A549 (cell line): ENCODE data around the gene POLR1F. TPM values are rescaled to one million over a fixed set of nuclear protein-coding genes. Genes with fewer than 3 reads are reported as not detected.

ENCODE experiments used
- ATAC-seq, 2 experiments: fragments of 200-7000 bp in 1 of 2; fragments of >200 bp in 1 of 2; cut with Nextera tagmentation in 1 of 2; cut with Tn5 transposase in 1 of 2; 3 replicates each; pipeline versions ENCODE4 v1.8.0 to v1.9.1; 2018 to 2020; ENCODE audit warnings: mild to moderate bottlenecking in 1 of 2, moderate library complexity in 1 of 2
- CTCF ChIA-PET: fragments of 300-600 bp; sonication (Branson Sonifier 250); formaldehyde crosslinking; extraction: SDS; loops from one replicate; lab custom pipeline; 2021; ENCODE audit warnings: antibody characterized with exemption, inconsistent platforms; lab: Yijun Ruan, JAX
- POLR2A ChIA-PET: fragments of 350-600 bp; formaldehyde crosslinking; extraction: SDS; loops from one replicate; lab custom pipeline; 2021; ENCODE audit warnings: antibody characterized with exemption, inconsistent platforms; lab: Yijun Ruan, JAX
- DNase-seq, 2 experiments: peaks; one replicate each; pipeline versions ENCODE4 v3.0.0 to v3.0.0-alpha.2; 2011 to 2016; ENCODE audit warnings: low read depth in 1 of 2, low spot score in 1 of 2
- FAIRE-seq: peaks from 2 replicates; lab custom pipeline; 2011; peaks lifted over from hg19 to GRCh38; lab: Jason Lieb, UNC
- H3K27ac ChIP-seq, 2 experiments: fragments of >200 bp; sonication (Bioruptor Twin); formaldehyde crosslinking; 3 replicates each; pipeline ENCODE4 v1.5.1; 2016 to 2017
- H3K4me1 ChIP-seq: fragments of >200 bp; sonication (Bioruptor Twin); formaldehyde crosslinking; 3 replicates; pipeline ENCODE4 v1.6.1; 2016
- H3K4me2 ChIP-seq: fragments of >200 bp; sonication (Bioruptor Twin); formaldehyde crosslinking; 3 replicates; pipeline ENCODE4 v1.6.1; 2016
- H3K4me3 ChIP-seq: fragments of >200 bp; sonication (Bioruptor Twin); formaldehyde crosslinking; 3 replicates; pipeline ENCODE4 v1.5.1; 2016
- H3K9me3 ChIP-seq: fragments of >200 bp; sonication (Bioruptor Twin); formaldehyde crosslinking; 3 replicates; pipeline ENCODE4 v1.6.1; 2016
- CBX2 ChIP-seq: fragments of 200-600 bp; sonication (generic); IDR thresholded peaks from 2 replicates; pipeline ENCODE4 v1.6.1; 2016; ENCODE audit warnings: low read depth, mild to moderate bottlenecking, borderline replicate concordance
- CEBPB ChIP-seq, 2 experiments: fragments of >200 bp in 1 of 2; sonication (Bioruptor Twin) in 1 of 2; formaldehyde crosslinking in 1 of 2; IDR thresholded peaks; 2 replicates each; pipeline ENCODE4 v1.6.1; 2012 to 2016
- CHD2 ChIP-seq: fragments of 150-350 bp; IDR thresholded peaks from 2 replicates; pipeline ENCODE4 v1.6.1; 2014; ENCODE audit warnings: low read length; ENCODE audit not compliant: partially characterized antibody
- ESRRA ChIP-seq: fragments of 150-350 bp; IDR thresholded peaks from 2 replicates; pipeline ENCODE4 v1.6.1; 2014; ENCODE audit warnings: mild to moderate bottlenecking, low read length, borderline replicate concordance
- FOSB ChIP-seq: fragments of 250-450 bp; sonication (Bioruptor Pico); IDR thresholded peaks from 2 replicates; pipeline ENCODE4 v1.5.0; 2020; ENCODE audit warnings: mild to moderate bottlenecking, moderate library complexity
- GATA3 ChIP-seq: IDR thresholded peaks from 2 replicates; pipeline ENCODE4 v1.6.1; 2012; ENCODE audit warnings: borderline replicate concordance
- HDAC2 ChIP-seq: fragments of 200-600 bp; sonication (generic); IDR thresholded peaks from 2 replicates; pipeline ENCODE4 v1.6.1; 2016
- HOXB13 ChIP-seq: fragments of 250-450 bp; sonication (Bioruptor Pico); IDR thresholded peaks from 2 replicates; pipeline ENCODE4 v1.5.0; 2020; ENCODE audit warnings: low read depth, mild to moderate bottlenecking, moderate library complexity
- KDM1A ChIP-seq: fragments of 200-600 bp; sonication (generic); IDR thresholded peaks from 2 replicates; pipeline ENCODE4 v1.6.1; 2016; ENCODE audit warnings: low read depth, mild to moderate bottlenecking
- MYC ChIP-seq: IDR thresholded peaks from 2 replicates; pipeline ENCODE4 v1.6.1; 2012; ENCODE audit warnings: mild to moderate bottlenecking, inconsistent platforms, low read length, improper control_type of control experiment, borderline replicate concordance
- NR3C1 ChIP-seq: fragments of >200 bp; sonication (Bioruptor Twin); formaldehyde crosslinking; IDR thresholded peaks from 3 replicates; pipeline ENCODE4 v1.6.1; 2017
- PHF8 ChIP-seq: fragments of 200-600 bp; sonication (generic); IDR thresholded peaks from 2 replicates; pipeline ENCODE4 v1.6.1; 2016; ENCODE audit warnings: low read depth, mild to moderate bottlenecking, antibody characterized with exemption, moderate library complexity, borderline replicate concordance
- POLR2A ChIP-seq: IDR thresholded peaks from 2 replicates; pipeline ENCODE4 v1.6.1; 2012; ENCODE audit warnings: mild to moderate bottlenecking, low read length
- POLR2AphosphoS2 ChIP-seq: conservative IDR thresholded peaks from 2 replicates; pipeline ENCODE4 v1.6.1; 2012; ENCODE audit warnings: low read length, improper control_type of control experiment, inconsistent platforms
- RAD21 ChIP-seq, 2 experiments: fragments of >200 bp in 1 of 2; sonication (Bioruptor Twin) in 1 of 2; formaldehyde crosslinking in 1 of 2; IDR thresholded peaks in 1 of 2; conservative IDR thresholded peaks in 1 of 2; 2 replicates in 1 of 2; 3 replicates in 1 of 2; pipeline ENCODE4 v1.6.1; 2012 to 2018; ENCODE audit warnings: inconsistent platforms in 1 of 2
- SMC3 ChIP-seq: fragments of >200 bp; sonication (Bioruptor Twin); formaldehyde crosslinking; IDR thresholded peaks from 3 replicates; pipeline ENCODE4 v1.6.1; 2018; ENCODE audit warnings: inconsistent platforms
- TP53 ChIP-seq: fragments of 250-450 bp; sonication (Bioruptor Pico); IDR thresholded peaks from 2 replicates; pipeline ENCODE4 v1.5.0; 2021; ENCODE audit warnings: mild to moderate bottlenecking, moderate library complexity
- ZC3H11A ChIP-seq: fragments of 450-650 bp; IDR thresholded peaks from 2 replicates; pipeline ENCODE4 v1.6.1; 2014; ENCODE audit warnings: antibody characterized with exemption, mild to moderate bottlenecking
- whole genome bisulfite sequencing: methylation state at CpG from one replicate; pipeline ENCODE4 v1.1.6; 2017; ENCODE audit errors: missing lambda C conversion rate; 5-methylcytosine and 5-hydroxymethylcytosine counted together
- polyA plus RNA-seq, 4 experiments: library from polyadenylated mRNA; depleted of rRNA in 3 of 4; stranded (reverse); fragments of >200 nt; fragmentation: RNase III in 1 of 4; extraction: RNeasy Plus Mini Kit Qiagen cat#74134 plus additional on column Dnase treatment in 1 of 4; gene quantifications; 2 replicates in 3 of 4; 3 replicates in 1 of 4; pipeline ENCODE4 v1.2.3, GENCODE V29; 2011 to 2017
- TF ChIP-seq, protein P1 (sequence below): IDR thresholded peaks from 2 replicates; pipeline ENCODE4 v1.6.1; 2012
- TF ChIP-seq, protein P2 (sequence below): fragments of 150-350 bp; IDR thresholded peaks from 2 replicates; pipeline ENCODE4 v1.6.1; 2014; ENCODE audit warnings: low read depth, mild to moderate bottlenecking, low read length
- TF ChIP-seq, protein P3 (sequence below): fragments of 450-650 bp; IDR thresholded peaks from 2 replicates; pipeline ENCODE4 v1.6.1; 2014; ENCODE audit warnings: antibody characterized with exemption
- TF ChIP-seq, protein P4 (sequence below): IDR thresholded peaks from 2 replicates; pipeline ENCODE4 v1.6.1; 2012; ENCODE audit warnings: low read depth, borderline replicate concordance
- TF ChIP-seq, protein P5 (sequence below): fragments of >200 bp; sonication (Bioruptor Twin); formaldehyde crosslinking; IDR thresholded peaks from 3 replicates; pipeline ENCODE4 v1.6.1; 2016
- TF ChIP-seq, protein P6 (sequence below): fragments of 250-450 bp; sonication (Bioruptor Pico); IDR thresholded peaks from 2 replicates; pipeline ENCODE4 v1.5.0; 2021; ENCODE audit warnings: mild to moderate bottlenecking, moderate library complexity, borderline replicate concordance

The POLR1F gene
- polyA plus RNA-seq, 2 of the 4 experiments (the other 2 are of a cell fraction): 11.8 to 33.9 TPM

DNA sequence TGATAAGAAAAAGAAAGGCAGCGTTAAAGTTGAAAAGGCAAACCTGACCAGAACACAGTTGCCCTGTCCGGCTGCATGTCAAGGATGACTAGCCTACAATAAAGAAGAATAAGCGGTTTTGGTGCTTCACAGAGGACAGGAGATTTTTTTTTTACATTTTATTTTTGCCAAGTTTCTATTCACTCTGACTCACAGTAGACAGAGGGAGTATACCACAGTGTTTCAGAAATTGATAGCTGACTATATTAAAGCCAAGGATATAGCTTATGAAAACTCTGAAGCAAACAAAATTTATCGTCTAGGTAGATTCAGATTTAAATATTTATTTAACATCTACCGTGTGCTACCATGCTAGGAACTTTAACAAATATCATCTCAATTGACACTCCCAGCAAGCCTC is 16.9 kb upstream of the POLR1F start:
- Histone ChIP-seq H3K4me1 (no peaks in the 10 kb centered on the region), H3K4me2 (no peak overlapping the region), H3K27ac (no peak overlapping the region), H3K4me3 (no peak overlapping the region), H3K9me3 (no peaks in the 10 kb centered on the region)
- ChIA-PET CTCF (interaction anchor here (0.8 to 1.8 kb wide), 3 partner anchors 9 to 873 kb away, joined by 3 to 7 read pairs (median 3); no protein-coding TSS in a partner anchor), POLR2A (interaction anchor here (1.0 kb wide), 1 partner anchor 17 kb away, joined by 3 read pairs; the partner anchor contains the start of gene POLR1F)
- TF ChIP-seq GATA3: no peak
- TF ChIP-seq ESRRA: no peak
- TF ChIP-seq, protein P1, sequence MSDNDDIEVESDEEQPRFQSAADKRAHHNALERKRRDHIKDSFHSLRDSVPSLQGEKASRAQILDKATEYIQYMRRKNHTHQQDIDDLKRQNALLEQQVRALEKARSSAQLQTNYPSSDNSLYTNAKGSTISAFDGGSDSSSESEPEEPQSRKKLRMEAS: no peak
- no peak for TF ChIP-seq POLR2A
- TF ChIP-seq CHD2: no peak
- TF ChIP-seq, protein P2, sequence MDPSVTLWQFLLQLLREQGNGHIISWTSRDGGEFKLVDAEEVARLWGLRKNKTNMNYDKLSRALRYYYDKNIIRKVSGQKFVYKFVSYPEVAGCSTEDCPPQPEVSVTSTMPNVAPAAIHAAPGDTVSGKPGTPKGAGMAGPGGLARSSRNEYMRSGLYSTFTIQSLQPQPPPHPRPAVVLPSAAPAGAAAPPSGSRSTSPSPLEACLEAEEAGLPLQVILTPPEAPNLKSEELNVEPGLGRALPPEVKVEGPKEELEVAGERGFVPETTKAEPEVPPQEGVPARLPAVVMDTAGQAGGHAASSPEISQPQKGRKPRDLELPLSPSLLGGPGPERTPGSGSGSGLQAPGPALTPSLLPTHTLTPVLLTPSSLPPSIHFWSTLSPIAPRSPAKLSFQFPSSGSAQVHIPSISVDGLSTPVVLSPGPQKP: no peak
- TF ChIP-seq FOSB (CRISPR knock-in tag): no peak
- TF ChIP-seq HDAC2: no peak
- TF ChIP-seq PHF8: no peak
- no peak for TF ChIP-seq CBX2
- no peak for TF ChIP-seq CEBPB (IDR thresholded peaks at IDR 0.05)
- no peak for TF ChIP-seq POLR2AphosphoS2
- no peak for TF ChIP-seq KDM1A
- TF ChIP-seq, protein P3, sequence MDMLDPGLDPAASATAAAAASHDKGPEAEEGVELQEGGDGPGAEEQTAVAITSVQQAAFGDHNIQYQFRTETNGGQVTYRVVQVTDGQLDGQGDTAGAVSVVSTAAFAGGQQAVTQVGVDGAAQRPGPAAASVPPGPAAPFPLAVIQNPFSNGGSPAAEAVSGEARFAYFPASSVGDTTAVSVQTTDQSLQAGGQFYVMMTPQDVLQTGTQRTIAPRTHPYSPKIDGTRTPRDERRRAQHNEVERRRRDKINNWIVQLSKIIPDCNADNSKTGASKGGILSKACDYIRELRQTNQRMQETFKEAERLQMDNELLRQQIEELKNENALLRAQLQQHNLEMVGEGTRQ: no peak
- no peak for TF ChIP-seq SMC3
- TF ChIP-seq, protein P4, sequence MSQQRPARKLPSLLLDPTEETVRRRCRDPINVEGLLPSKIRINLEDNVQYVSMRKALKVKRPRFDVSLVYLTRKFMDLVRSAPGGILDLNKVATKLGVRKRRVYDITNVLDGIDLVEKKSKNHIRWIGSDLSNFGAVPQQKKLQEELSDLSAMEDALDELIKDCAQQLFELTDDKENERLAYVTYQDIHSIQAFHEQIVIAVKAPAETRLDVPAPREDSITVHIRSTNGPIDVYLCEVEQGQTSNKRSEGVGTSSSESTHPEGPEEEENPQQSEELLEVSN: no peak
- TF ChIP-seq TP53 (CRISPR knock-in tag): no peak
- no peak for TF ChIP-seq HOXB13 (CRISPR knock-in tag)
- TF ChIP-seq RAD21 (conservative IDR thresholded peaks at IDR 0.05 in 1 of 2, IDR thresholded peaks at IDR 0.05 in 1 of 2): no peak
- ATAC-seq (no peak), FAIRE-seq (no peak), DNase-seq (no peak)
- 50% methylated on average over 5 of the region's 5 CpGs for WGBS

DNA sequence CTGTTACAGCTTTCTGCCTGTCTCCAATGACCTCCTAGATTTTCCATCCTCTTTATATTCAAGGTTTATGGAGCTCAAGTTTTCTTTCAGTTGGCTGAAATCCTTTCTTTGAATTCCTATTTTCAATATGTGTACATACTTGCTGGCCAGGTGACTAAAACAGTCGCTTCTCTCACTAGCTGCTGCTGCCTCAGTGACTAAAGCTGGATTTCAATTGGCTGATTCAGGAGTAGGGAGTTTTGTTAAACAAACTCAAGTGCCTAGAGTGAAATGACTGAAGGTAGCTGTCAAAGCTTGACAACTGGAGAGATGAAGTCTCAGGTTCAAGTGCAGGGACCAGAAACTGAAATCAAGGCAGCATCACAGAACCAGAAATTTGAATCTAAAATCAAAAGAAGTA is 6.7 kb upstream of the POLR1F start:
- FAIRE-seq: no peak
- POLR2A ChIA-PET: no interaction called here
- no peak overlapping the region for H3K4me2 ChIP-seq
- CTCF ChIA-PET: interaction anchor here (0.6 to 11.6 kb wide), 5 partner anchors 18 to 882 kb away, joined by 3 to 243 read pairs (median 4); no protein-coding TSS in a partner anchor
- H3K9me3 ChIP-seq: no peaks in the 10 kb centered on the region
- no peaks in the 10 kb centered on the region for H3K4me1 ChIP-seq
- ATAC-seq: no peak
- H3K4me3 ChIP-seq: no peak overlapping the region
- no peak overlapping the region for H3K27ac ChIP-seq
- no peak for DNase-seq
- no peak for TF ChIP-seq NR3C1
- no peak for TF ChIP-seq ZC3H11A
- no peak for TF ChIP-seq MYC
- no peak for TF ChIP-seq ESRRA
- TF ChIP-seq GATA3: no peak
- TF ChIP-seq, protein P5, sequence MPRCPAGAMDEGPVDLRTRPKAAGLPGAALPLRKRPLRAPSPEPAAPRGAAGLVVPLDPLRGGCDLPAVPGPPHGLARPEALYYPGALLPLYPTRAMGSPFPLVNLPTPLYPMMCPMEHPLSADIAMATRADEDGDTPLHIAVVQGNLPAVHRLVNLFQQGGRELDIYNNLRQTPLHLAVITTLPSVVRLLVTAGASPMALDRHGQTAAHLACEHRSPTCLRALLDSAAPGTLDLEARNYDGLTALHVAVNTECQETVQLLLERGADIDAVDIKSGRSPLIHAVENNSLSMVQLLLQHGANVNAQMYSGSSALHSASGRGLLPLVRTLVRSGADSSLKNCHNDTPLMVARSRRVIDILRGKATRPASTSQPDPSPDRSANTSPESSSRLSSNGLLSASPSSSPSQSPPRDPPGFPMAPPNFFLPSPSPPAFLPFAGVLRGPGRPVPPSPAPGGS: no peak
- no peak for TF ChIP-seq SMC3
- TF ChIP-seq, protein P6, sequence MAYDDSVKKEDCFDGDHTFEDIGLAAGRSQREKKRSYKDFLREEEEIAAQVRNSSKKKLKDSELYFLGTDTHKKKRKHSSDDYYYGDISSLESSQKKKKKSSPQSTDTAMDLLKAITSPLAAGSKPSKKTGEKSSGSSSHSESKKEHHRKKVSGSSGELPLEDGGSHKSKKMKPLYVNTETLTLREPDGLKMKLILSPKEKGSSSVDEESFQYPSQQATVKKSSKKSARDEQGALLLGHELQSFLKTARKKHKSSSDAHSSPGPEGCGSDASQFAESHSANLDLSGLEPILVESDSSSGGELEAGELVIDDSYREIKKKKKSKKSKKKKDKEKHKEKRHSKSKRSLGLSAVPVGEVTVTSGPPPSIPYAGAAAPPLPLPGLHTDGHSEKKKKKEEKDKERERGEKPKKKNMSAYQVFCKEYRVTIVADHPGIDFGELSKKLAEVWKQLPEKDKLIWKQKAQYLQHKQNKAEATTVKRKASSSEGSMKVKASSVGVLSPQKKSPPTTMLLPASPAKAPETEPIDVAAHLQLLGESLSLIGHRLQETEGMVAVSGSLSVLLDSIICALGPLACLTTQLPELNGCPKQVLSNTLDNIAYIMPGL (CRISPR knock-in tag): no peak
- TF ChIP-seq, all 56 proteins: peak for 0
- 45% methylated on average over 1 of the region's 1 CpG for WGBS
